GM12873 (cell line): ENCODE data around the gene TYSND1.

ENCODE experiments used
- CTCF ChIP-seq: IDR thresholded peaks from 2 replicates; pipeline ENCODE4 v1.5.1; 2012; ENCODE audit warnings: low read depth, mild to moderate bottlenecking, moderate library complexity, low read length, control low read depth; ENCODE audit not compliant: insufficient read depth; ENCODE audit errors: missing control alignments

TYSND1 gene

DNA sequence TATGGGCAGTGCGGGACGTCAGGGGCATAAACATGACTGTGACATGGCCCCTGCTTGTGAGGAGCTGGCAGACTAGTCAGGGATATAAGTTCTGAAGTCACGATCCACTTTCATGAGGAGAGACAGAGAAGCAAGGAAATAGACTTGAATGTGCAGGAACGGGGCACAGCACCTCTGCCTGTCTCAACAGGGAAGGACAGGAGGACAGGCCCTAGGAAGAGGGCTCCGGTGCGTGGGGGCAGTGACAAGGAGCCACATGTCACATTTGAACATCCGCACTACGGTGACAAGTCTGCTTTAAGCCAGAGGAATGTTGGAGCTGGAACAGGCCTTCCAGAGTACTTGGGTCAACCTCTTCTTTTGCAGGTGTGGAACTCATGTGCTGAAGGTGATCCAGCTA is 43.6 kb upstream of the TYSND1 start:
- no peak for TF ChIP-seq CTCF

GRCh38 chr10:70188768-70189167 is 42.3 kb upstream of the TYSND1 start:
- TF ChIP-seq CTCF = no peak

GRCh38 chr10:70186571-70186970 is 40.1 kb upstream of the TYSND1 start:
- TF ChIP-seq CTCF = no peak

DNA sequence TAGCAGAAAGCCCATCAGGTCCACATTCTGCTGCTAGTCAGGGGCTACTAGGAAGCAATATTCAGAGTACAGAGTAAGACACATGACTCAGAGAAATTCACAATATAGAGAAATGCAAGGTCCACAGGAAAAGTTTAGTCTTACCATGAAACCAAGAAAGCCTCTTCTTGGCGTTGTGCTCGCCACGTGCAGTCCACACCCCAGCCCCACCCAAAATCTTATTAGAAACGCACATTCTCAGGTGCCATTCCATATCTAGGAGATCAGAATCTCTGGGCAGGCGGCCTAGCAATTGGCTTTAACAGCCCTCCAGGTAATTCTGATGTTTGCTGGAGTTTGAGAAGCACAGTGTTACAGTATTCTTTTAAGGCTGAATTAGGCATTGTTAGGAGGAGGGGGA is 39.6 kb upstream of the TYSND1 start:
- TF ChIP-seq CTCF = no peak

DNA sequence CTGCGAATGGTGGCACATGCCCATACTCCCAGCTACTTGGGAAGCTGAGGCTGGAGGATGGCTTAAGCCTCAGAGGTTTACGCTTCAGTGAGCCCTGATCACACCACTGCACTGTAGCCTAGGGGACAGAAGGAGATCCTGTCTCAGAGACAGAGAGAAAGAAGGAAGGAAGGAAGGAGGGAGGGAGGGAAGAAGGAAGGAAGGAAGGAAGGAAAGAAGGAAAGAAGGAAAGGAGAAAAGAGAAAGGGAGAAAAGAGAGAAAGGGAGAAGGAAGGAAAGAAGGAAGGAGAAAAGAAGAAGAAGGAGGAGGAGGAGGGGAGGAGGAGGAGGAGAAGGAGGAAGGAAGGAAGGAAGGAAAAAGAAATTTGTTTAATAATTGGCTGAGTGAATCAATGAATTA is 36.8 kb upstream of the TYSND1 start:
- TF ChIP-seq CTCF = no peak

DNA sequence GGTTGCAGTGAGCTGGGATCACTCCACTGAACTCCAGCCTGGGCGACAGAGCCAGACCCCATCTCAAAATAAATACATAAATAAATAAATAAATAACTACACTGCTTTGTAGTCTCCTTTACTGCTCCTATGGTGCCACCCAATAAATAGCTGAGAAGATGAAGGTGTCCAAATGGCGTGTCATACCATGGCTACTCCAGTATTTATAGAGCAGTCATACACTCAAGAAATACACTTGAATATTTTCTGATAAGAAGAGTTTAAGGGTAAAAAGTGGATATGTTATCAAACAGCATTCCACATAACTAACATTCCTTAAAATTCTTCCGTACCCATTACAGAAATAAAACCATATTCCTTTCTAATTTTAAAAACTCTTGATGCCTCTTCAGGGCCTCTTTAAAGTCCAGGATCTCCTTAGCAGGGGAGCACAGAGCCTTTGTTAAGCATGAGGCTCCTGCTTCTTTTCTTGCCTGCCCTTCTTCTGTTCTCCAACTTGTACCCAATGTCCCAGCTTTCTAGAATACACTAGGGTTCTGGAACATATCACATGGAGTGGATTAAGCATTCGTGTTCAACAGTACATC is 31.7 kb upstream of the TYSND1 start:
- TF ChIP-seq CTCF = no peak

GRCh38 chr10:70176441-70176840 is 29.9 kb upstream of the TYSND1 start:
- no peak for TF ChIP-seq CTCF
